Endothelial cell of umbilical vein (primary cell): ENCODE results near the gene NGF. TPM values are rescaled to one million over a fixed set of nuclear protein-coding genes. Genes with fewer than 3 reads are reported as not detected.

Source experiments
- BruUV-seq: library from RNA; stranded (reverse); fragments of 400-500 nt; replicated peaks from 2 replicates; lab custom pipeline; 2021; lab: Mats Ljungman, UMichigan
- CTCF ChIA-PET: fragments of 300-600, 350-600 bp; sonication (Branson Sonifier 250); formaldehyde crosslinking; loops from one replicate; lab custom pipeline; 2021; ENCODE audit warnings: antibody characterized with exemption, inconsistent platforms; lab: Charles Lee
- POLR2A ChIA-PET: fragments of 300-600, 350-600 bp; sonication (Branson Sonifier 250); formaldehyde crosslinking; loops from one replicate; lab custom pipeline; 2021; ENCODE audit warnings: antibody characterized with exemption, inconsistent platforms; lab: Charles Lee
- DNase-seq: peaks from one replicate; pipeline ENCODE4 v3.0.0-alpha.2; 2011; ENCODE audit warnings: low read depth, low spot score
- FAIRE-seq: peaks from 2 replicates; lab custom pipeline; 2011; peaks lifted over from hg19 to GRCh38; lab: Jason Lieb, UNC
- H2AFZ ChIP-seq: 2 replicates; pipeline ENCODE4 v1.6.0; 2012; ENCODE audit warnings: low read depth, low read length, control low read depth, inconsistent platforms
- H3K27ac ChIP-seq: 2 replicates; pipeline ENCODE4 v1.5.1; 2011; ENCODE audit warnings: low read depth, mild to moderate bottlenecking, control low read depth, low read length, moderate library complexity; ENCODE audit not compliant: insufficient read depth
- H3K27me3 ChIP-seq, 2 experiments: 2 replicates each; pipeline versions ENCODE4 v1.6.0 to v1.6.1; 2011; ENCODE audit warnings: low read length in 2 of 2, mixed read lengths in 1 of 2; ENCODE audit not compliant: control insufficient read depth in 2 of 2, insufficient read depth in 2 of 2
- H3K36me3 ChIP-seq, 2 experiments: 2 replicates in 1 of 2; 3 replicates in 1 of 2; pipeline ENCODE4 v1.5.1; 2011; ENCODE audit warnings: low read length in 2 of 2, mild to moderate bottlenecking in 1 of 2, moderate library complexity in 1 of 2; ENCODE audit not compliant: control insufficient read depth in 2 of 2, insufficient read depth in 2 of 2; ENCODE audit errors: extremely low read depth in 1 of 2
- H3K4me1 ChIP-seq: 3 replicates; pipeline ENCODE4 v1.5.1; 2011; ENCODE audit warnings: mild to moderate bottlenecking, low read length; ENCODE audit not compliant: control insufficient read depth, insufficient read depth; ENCODE audit errors: extremely low read depth
- H3K4me2 ChIP-seq: 2 replicates; pipeline ENCODE4 v1.6.1; 2011; ENCODE audit warnings: low read length, control low read depth, mixed read lengths; ENCODE audit not compliant: insufficient read depth
- H3K4me3 ChIP-seq, 3 experiments: fragments of 200-600 bp in 1 of 3; sonication (generic), shearing (Covaris generic) in 1 of 3; replicated peaks in 1 of 3; 2 replicates each; pipeline ENCODE4 v1.5.1; 2011 to 2016; ENCODE audit warnings: control low read depth in 3 of 3, low read length in 3 of 3, mild to moderate bottlenecking in 2 of 3, inconsistent platforms in 1 of 3, low read depth in 1 of 3, moderate library complexity in 1 of 3; ENCODE audit not compliant: insufficient read depth in 1 of 3
- H3K79me2 ChIP-seq: 2 replicates; pipeline ENCODE4 v1.6.0; 2012; ENCODE audit warnings: low read length, inconsistent platforms; ENCODE audit not compliant: control insufficient read depth, insufficient read depth
- H3K9ac ChIP-seq: replicated peaks from 2 replicates; pipeline ENCODE3; 2011; ENCODE audit warnings: low read length, control low read depth; ENCODE audit not compliant: insufficient read depth; ENCODE audit errors: extremely low read depth
- H3K9me1 ChIP-seq: replicated peaks from 3 replicates; pipeline ENCODE4 v1.6.0; 2011; ENCODE audit warnings: mild to moderate bottlenecking, low read length; ENCODE audit not compliant: control insufficient read depth, insufficient read depth; ENCODE audit errors: extremely low read depth
- H3K9me3 ChIP-seq: replicated peaks from 2 replicates; pipeline ENCODE4 v1.5.1; 2012; ENCODE audit warnings: low read length, inconsistent platforms; ENCODE audit not compliant: control insufficient read depth, insufficient read depth
- H4K20me1 ChIP-seq: replicated peaks from 2 replicates; pipeline ENCODE3; 2011; ENCODE audit warnings: mild to moderate bottlenecking, low read length; ENCODE audit not compliant: control insufficient read depth, insufficient read depth; ENCODE audit errors: extremely low read depth
- CTCF ChIP-seq, 2 donors: IDR thresholded peaks; 1 replicate in 1 of 2; 2 replicates in 1 of 2; pipeline ENCODE4 v1.5.1; 2011; ENCODE audit warnings: low read length in 2 of 2, mild to moderate bottlenecking in 2 of 2, moderate library complexity in 2 of 2, control low read depth in 1 of 2, inconsistent platforms in 1 of 2, low read depth in 1 of 2; ENCODE audit not compliant: insufficient read depth in 1 of 2; ENCODE audit errors: extremely low read depth in 1 of 2
- EZH2 ChIP-seq: IDR thresholded peaks from 2 replicates; pipeline ENCODE4 v1.6.1; 2012; ENCODE audit warnings: borderline replicate concordance, low read depth, mild to moderate bottlenecking, moderate library complexity, low read length, inconsistent platforms; ENCODE audit not compliant: severe bottlenecking
- FOS ChIP-seq: IDR thresholded peaks from 2 replicates; pipeline ENCODE4 v1.6.1; 2011; ENCODE audit warnings: mild to moderate bottlenecking, low read length, moderate library complexity, borderline replicate concordance; ENCODE audit not compliant: insufficient read depth
- GATA2 ChIP-seq: IDR thresholded peaks from 2 replicates; pipeline ENCODE4 v1.7.0; 2011; ENCODE audit warnings: low read depth, mild to moderate bottlenecking, moderate library complexity, mixed read lengths, low read length; ENCODE audit not compliant: insufficient read length, insufficient read depth
- JUN ChIP-seq: IDR thresholded peaks from 2 replicates; pipeline ENCODE4 v1.6.1; 2011; ENCODE audit warnings: borderline replicate concordance, low read depth; ENCODE audit not compliant: insufficient read length, insufficient read depth
- MAX ChIP-seq: IDR thresholded peaks from 2 replicates; pipeline ENCODE4 v1.6.1; 2011; ENCODE audit not compliant: insufficient read depth, insufficient read length
- MYC ChIP-seq: IDR thresholded peaks from one replicate; pipeline ENCODE4 v1.6.1; 2011; ENCODE audit warnings: mild to moderate bottlenecking, low read depth, low read length
- POLR2A ChIP-seq: IDR thresholded peaks from 2 replicates; pipeline ENCODE4 v1.6.1; 2012; ENCODE audit warnings: low read depth, mild to moderate bottlenecking, control low read depth, low read length
- POLR2AphosphoS5 ChIP-seq: IDR thresholded peaks from 2 replicates; pipeline ENCODE4 v1.6.1; 2012; ENCODE audit warnings: low read depth, mild to moderate bottlenecking, control low read depth, low read length, moderate library complexity; ENCODE audit not compliant: insufficient read depth
- dilution Hi-C: fragments of 300-500 bp; cut with MboI; formaldehyde crosslinking; loops from one replicate; pipeline ENCODE4 v1.15.0; 2019; ENCODE audit warnings: low sequenced_read_pairs; ENCODE audit not compliant: extremely low pct_ligation_motif_present
- intact Hi-C: fragments of 100-400 bp; cut with micrococcal nuclease; formaldehyde crosslinking; loops from one replicate; pipeline ENCODE4 v1.10.0; 2022
- polyA plus RNA-seq, 4 experiments: library from polyadenylated mRNA; depleted of rRNA in 3 of 4; stranded (reverse) in 3 of 4; unstranded in 1 of 4; fragments of >200 nt; gene quantifications; 2 replicates each; pipeline versions ENCODE4 v1.2.1 to v1.2.3, GENCODE V29; 2011 to 2012; ENCODE audit warnings: missing spikeins in 1 of 4
- total RNA-seq: library from RNA; stranded (reverse); gene quantifications from 2 replicates; pipeline ENCODE4 v1.2.3, GENCODE V29; 2021

The NGF gene
- total and polyA plus RNA-seq, 2 donors (not counting 3 experiments of a cell fraction or from before 2014, with no cell fraction given), result not detected

- Histone ChIP-seq H3K9me1 (no peaks in the 10 kb centered on the region), H3K9me3 (no peaks in the 10 kb centered on the region), H3K4me2 (no peak overlapping the region), H3K4me3 (no peak overlapping the region), H3K9ac (no peak overlapping the region), H3K4me1 (no peaks in the 10 kb centered on the region), H4K20me1 (no peaks in the 10 kb centered on the region), H3K79me2 (no peaks in the 10 kb centered on the region), H2AFZ (no peak overlapping the region), H3K27me3 (peaks cover 0 to 2% of the 10 kb centered on the region in 2 experiments), H3K36me3 (no peaks in the 10 kb centered on the region), H3K27ac (no peak overlapping the region)
- no TSS peak for BruUV-seq
- FAIRE-seq (no peak), DNase-seq (no peak)
- intact Hi-C loops, result no loop called here
- dilution Hi-C loops, result no loop called here
- no peak for TF ChIP-seq EZH2
- TF ChIP-seq FOS, result no peak
- TF ChIP-seq JUN, result no peak
- TF ChIP-seq MYC, result no peak
- TF ChIP-seq POLR2A, result no peak
- no peak for TF ChIP-seq MAX
- TF ChIP-seq CTCF (IDR thresholded peaks at IDR 0.05; ENCODE audit: extremely low read depth in 1 of 2, insufficient read depth in 1 of 2, low read depth in 1 of 2, low read length in 2 of 2), result no peak
- TF ChIP-seq GATA2, result no peak
- no peak for TF ChIP-seq POLR2AphosphoS5
- CTCF ChIA-PET, result no interaction called here
- POLR2A ChIA-PET, result no interaction called here
Observed at GRCh38 chr1:115314765-115315164, 23.3 kb downstream of the NGF start.
